ENCODE measurements around the gene FAXC. TPM values are rescaled to one million over a fixed set of nuclear protein-coding genes. Genes with fewer than 3 reads are reported as not detected.

Gene FAXC
- total and polyA plus RNA-seq, 2 of the 8 experiments (the other 6 are each of a cell fraction or from before 2014, with no cell fraction given) = 23.2 to 29.8 TPM

DNA sequence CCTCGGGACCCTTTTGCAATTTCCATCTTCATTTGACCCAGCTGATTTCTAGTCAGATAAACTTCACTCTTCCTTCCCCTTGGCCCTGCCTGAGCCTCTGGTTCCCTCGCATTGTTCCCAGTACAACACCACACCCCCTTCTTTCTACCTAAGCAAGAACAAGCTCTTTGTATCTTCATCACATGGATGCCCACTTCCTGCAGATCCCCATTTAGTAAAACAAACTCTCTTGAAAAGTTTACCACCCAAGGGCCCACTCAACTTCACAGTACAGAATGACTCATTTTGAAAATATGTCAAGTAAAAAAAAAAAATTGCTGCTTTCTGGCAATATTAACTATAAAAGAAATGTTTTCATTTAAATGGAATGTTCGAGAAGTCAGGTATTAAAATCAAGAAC lies 5.2 kb downstream of the FAXC start:
- H3K4me1 ChIP-seq (replicated peaks in 1 of 4; ENCODE audit: control insufficient read depth in 3 of 4, insufficient read depth in 4 of 4, low read length in 3 of 4) = peaks cover 0 to 15% (median 8%) of the 10 kb centered on the region in 4 experiments; a peak in 5 of 7 replicates
- H3K23me2 ChIP-seq (ENCODE audit: low read depth, low read length) = peaks cover 8% of the 10 kb centered on the region
- no peak overlapping the region for H3K4ac ChIP-seq (replicated peaks; ENCODE audit: insufficient read length, low read depth, low read length)
- H3K9ac ChIP-seq (replicated peaks in 1 of 4; ENCODE audit: extremely low read depth in 1 of 4, low read depth in 3 of 4, low read length in 3 of 4) = no peak overlapping the region
- H2AK5ac ChIP-seq (ENCODE audit: low read depth, low read length) = no peak overlapping the region
- H3K56ac ChIP-seq (replicated peaks; ENCODE audit: insufficient read length, low read depth, low read length) = no peak overlapping the region
- peak overlapping the region in 1 of 2 experiments; percentile 38; a peak in 2 of 4 replicates for H3K4me2 ChIP-seq (ENCODE audit: insufficient read depth in 1 of 2, low read depth in 2 of 2, low read length in 2 of 2)
- no peak overlapping the region for H2BK15ac ChIP-seq (ENCODE audit: low read length)
- WGBS, 2 experiments (ENCODE audit: extremely low coverage in 1 of 2, insufficient coverage in 1 of 2, insufficient read length in 1 of 2, insufficient replicate concordance in 2 of 2, low coverage in 1 of 2, low lambda C conversion rate in 2 of 2, missing lambda C conversion rate in 1 of 2) = 56% methylated on average over 3 of the region's 3 CpGs; no CpG with 5 or more reads in 1 of the 2 experiments
- H4K5ac ChIP-seq (ENCODE audit: insufficient read length, low read depth, low read length) = no peak overlapping the region
- H3K4me3 ChIP-seq (ENCODE audit: extremely low read depth in 1 of 4, insufficient read depth in 2 of 4, low read depth in 3 of 4, low read length in 4 of 4) = peak overlapping the region in 1 of 4 experiments; percentile 2; a peak in 1 of 8 replicates
- H3K36me3 ChIP-seq (ENCODE audit: control insufficient read depth in 2 of 4, insufficient read depth in 4 of 4, low read length in 3 of 4) = peaks cover 0 to 3% (median 0%) of the 10 kb centered on the region in 4 experiments; a peak in 2 of 8 replicates
- no peak overlapping the region for H2BK120ac ChIP-seq (replicated peaks; ENCODE audit: low read depth, low read length)
- no peak overlapping the region for H3K27ac ChIP-seq (ENCODE audit: low read depth, low read length)
- H4K20me1 ChIP-seq (replicated peaks in 1 of 2; ENCODE audit: control insufficient read depth in 1 of 2, insufficient read depth in 2 of 2, low read length in 2 of 2) = no peaks in the 10 kb centered on the region
- TF ChIP-seq CBX5 (IDR thresholded peaks at IDR 0.05; ENCODE audit: low read depth, low read length) = no peak
- no peak for TF ChIP-seq RBBP5 (IDR thresholded peaks at IDR 0.05; ENCODE audit: borderline replicate concordance, low read depth, low read length)
- no peak for TF ChIP-seq SAP30 (IDR thresholded peaks at IDR 0.05; ENCODE audit: insufficient read depth, insufficient replicate concordance, low read length)
- ChIA-PET CTCF (ENCODE audit: partially characterized antibody) (interaction anchor here (0.6 to 5.6 kb wide), 4 partner anchors 9 to 280 kb away, joined by 3 to 67 read pairs (median 13); no protein-coding TSS in a partner anchor), POLR2A (ENCODE audit: partially characterized antibody) (interaction anchor here (2.5 to 2.7 kb wide), 5 partner anchors 10 to 81 kb away, joined by 8 to 9 read pairs (median 9); partner anchors contain the start of genes COQ3 and PNISR)
- H3K79me2 ChIP-seq (ENCODE audit: control insufficient read depth in 1 of 2, insufficient read depth in 2 of 2, low read length in 2 of 2) = peaks cover 0 to 9% of the 10 kb centered on the region in 2 experiments; a peak in 1 of 4 replicates
- H2BK12ac ChIP-seq (ENCODE audit: low read depth, low read length) = no peak overlapping the region
- DNase-seq (ENCODE audit: low read depth in 1 of 2, low spot score in 2 of 2) = no peak
- no peak overlapping the region for H2BK5ac ChIP-seq (ENCODE audit: low read depth, low read length)
- no peak overlapping the region for H2BK20ac ChIP-seq (ENCODE audit: low read length)
- no peak overlapping the region for H3K23ac ChIP-seq (ENCODE audit: insufficient read length)
- no peak overlapping the region for H4K8ac ChIP-seq (ENCODE audit: extremely low read depth, insufficient read depth, low read length)
- H3K9me3 ChIP-seq (ENCODE audit: insufficient read depth in 2 of 2, low read depth in 1 of 2, low read length in 1 of 2) = no peaks in the 10 kb centered on the region
- no peak overlapping the region for H3K18ac ChIP-seq (ENCODE audit: extremely low read depth, low read length)
- no peaks in the 10 kb centered on the region for H3K27me3 ChIP-seq (replicated peaks in 1 of 4; ENCODE audit: control insufficient read depth in 3 of 4, extremely low read depth in 1 of 4, insufficient read depth in 3 of 4, low read length in 3 of 4)
- no peak overlapping the region for H3K14ac ChIP-seq (ENCODE audit: insufficient read length)
- FAIRE-seq = no peak
- H4K91ac ChIP-seq (replicated peaks; ENCODE audit: insufficient read length, low read length) = no peak overlapping the region
- H3K79me1 ChIP-seq (ENCODE audit: low read depth, low read length) = no peaks in the 10 kb centered on the region; the same call in 1 of the 2 replicates
- no peak overlapping the region for H2AFZ ChIP-seq (ENCODE audit: low read length)
